H1 (cell line): ENCODE measurements around the gene SMARCB1. TPM values are rescaled to one million over a fixed set of nuclear protein-coding genes. Genes with fewer than 3 reads are reported as not detected.

Experiments
- CTCF ChIA-PET: fragments of 300-600 bp; sonication (Branson Sonifier 250); formaldehyde crosslinking; loops from one replicate; lab custom pipeline; 2021; ENCODE audit not compliant: partially characterized antibody; lab: Charles Lee
- POLR2A ChIA-PET: fragments of 300-600 bp; sonication (Branson Sonifier 250); formaldehyde crosslinking; loops from one replicate; lab custom pipeline; 2021; ENCODE audit warnings: inconsistent platforms; ENCODE audit not compliant: partially characterized antibody; lab: Charles Lee
- DNase-seq, 2 experiments: peaks; one replicate each; pipeline versions ENCODE4 v3.0.0 to v3.0.0-alpha.2; 2010 to 2022; ENCODE audit warnings: low spot score in 2 of 2, low read depth in 1 of 2, mixed read lengths in 1 of 2
- FAIRE-seq: peaks from 2 replicates; lab custom pipeline; 2011; peaks lifted over from hg19 to GRCh38; lab: Jason Lieb, UNC
- H2AFZ ChIP-seq: 2 replicates; pipeline ENCODE4 v1.8.1; 2012; ENCODE audit warnings: low read length, inconsistent platforms
- H2AK5ac ChIP-seq: 2 replicates; pipeline ENCODE4 v1.6.1; 2013; ENCODE audit warnings: low read depth, low read length
- H2BK120ac ChIP-seq: replicated peaks from 2 replicates; pipeline ENCODE3; 2013; ENCODE audit warnings: low read depth, low read length, inconsistent platforms
- H2BK12ac ChIP-seq: 2 replicates; pipeline ENCODE4 v1.6.1; 2013; ENCODE audit warnings: low read depth, low read length
- H2BK15ac ChIP-seq: 2 replicates; pipeline ENCODE4 v1.6.1; 2013; ENCODE audit warnings: low read length
- H2BK20ac ChIP-seq: 2 replicates; pipeline ENCODE4 v1.6.1; 2013; ENCODE audit warnings: low read length
- H2BK5ac ChIP-seq: 2 replicates; pipeline ENCODE4 v1.6.1; 2013; ENCODE audit warnings: low read depth, low read length
- H3K14ac ChIP-seq: 2 replicates; pipeline ENCODE4 v1.6.1; 2013; ENCODE audit warnings: inconsistent platforms; ENCODE audit not compliant: insufficient read length
- H3K18ac ChIP-seq: 2 replicates; pipeline ENCODE4 v1.6.1; 2013; ENCODE audit warnings: low read length; ENCODE audit errors: extremely low read depth
- H3K23ac ChIP-seq: 2 replicates; pipeline ENCODE4 v1.6.1; 2013; ENCODE audit warnings: inconsistent platforms; ENCODE audit not compliant: insufficient read length
- H3K23me2 ChIP-seq: 2 replicates; pipeline ENCODE4 v1.6.1; 2013; ENCODE audit warnings: low read depth, low read length
- H3K27ac ChIP-seq: 2 replicates; pipeline ENCODE4 v1.6.1; 2011; ENCODE audit warnings: low read depth, low read length, inconsistent platforms
- H3K27me3 ChIP-seq, 4 experiments: replicated peaks in 1 of 4; 1 replicate in 1 of 4; 2 replicates in 3 of 4; pipeline versions ENCODE4 v1.6.1 to v1.8.1; 2011 to 2013; ENCODE audit warnings: low read length in 3 of 4, mild to moderate bottlenecking in 3 of 4, inconsistent platforms in 2 of 4, mixed read lengths in 2 of 4, moderate library complexity in 1 of 4; ENCODE audit not compliant: control insufficient read depth in 3 of 4, insufficient read depth in 3 of 4; ENCODE audit errors: extremely low read depth in 1 of 4
- H3K36me3 ChIP-seq, 4 experiments: 2 replicates each; pipeline versions ENCODE4 v1.6.1 to v1.8.1; 2011 to 2013; ENCODE audit warnings: mild to moderate bottlenecking in 4 of 4, low read length in 3 of 4, moderate library complexity in 2 of 4, control low read depth in 1 of 4, inconsistent platforms in 1 of 4; ENCODE audit not compliant: insufficient read depth in 4 of 4, control insufficient read depth in 2 of 4
- H3K4ac ChIP-seq: replicated peaks from 2 replicates; pipeline ENCODE3; 2013; ENCODE audit warnings: low read length, low read depth, mixed read lengths, inconsistent platforms; ENCODE audit not compliant: insufficient read length
- H3K4me1 ChIP-seq, 4 experiments: replicated peaks in 1 of 4; 1 replicate in 1 of 4; 2 replicates in 3 of 4; pipeline versions ENCODE4 v1.6.1 to v1.8.1; 2011 to 2013; ENCODE audit warnings: low read length in 3 of 4, inconsistent platforms in 2 of 4, mixed read lengths in 1 of 4; ENCODE audit not compliant: insufficient read depth in 4 of 4, control insufficient read depth in 3 of 4
- H3K4me2 ChIP-seq, 2 experiments: 2 replicates each; pipeline versions ENCODE4 v1.6.1 to v1.8.1; 2011 to 2013; ENCODE audit warnings: low read depth in 2 of 2, low read length in 2 of 2, control low read depth in 1 of 2, inconsistent platforms in 1 of 2, mild to moderate bottlenecking in 1 of 2; ENCODE audit not compliant: insufficient read depth in 1 of 2
- H3K4me3 ChIP-seq, 4 experiments: fragments of 200-600, 300-600 bp in 1 of 4; sonication (generic), shearing (Covaris generic), sonication (Bioruptor Twin) in 1 of 4; 2 replicates each; pipeline versions ENCODE4 v1.5.1 to v1.8.1; 2011 to 2016; ENCODE audit warnings: low read length in 4 of 4, low read depth in 3 of 4, control low read depth in 2 of 4, inconsistent platforms in 2 of 4, mild to moderate bottlenecking in 2 of 4, mixed read lengths in 1 of 4, moderate library complexity in 1 of 4; ENCODE audit not compliant: insufficient read depth in 2 of 4; ENCODE audit errors: extremely low read depth in 1 of 4
- H3K56ac ChIP-seq: replicated peaks from 2 replicates; pipeline ENCODE3; 2013; ENCODE audit warnings: low read depth, mild to moderate bottlenecking, mixed read lengths, low read length, inconsistent platforms; ENCODE audit not compliant: insufficient read length
- H3K79me1 ChIP-seq: 2 replicates; pipeline ENCODE4 v1.6.1; 2013; ENCODE audit warnings: low read depth, low read length, control low read depth
- H3K79me2 ChIP-seq, 2 experiments: 2 replicates each; pipeline versions ENCODE4 v1.6.1 to v1.8.1; 2012 to 2013; ENCODE audit warnings: low read length in 2 of 2, mild to moderate bottlenecking in 2 of 2, inconsistent platforms in 1 of 2; ENCODE audit not compliant: insufficient read depth in 2 of 2, control insufficient read depth in 1 of 2
- H3K9ac ChIP-seq, 4 experiments: replicated peaks in 1 of 4; 1 replicate in 1 of 4; 2 replicates in 3 of 4; pipeline versions ENCODE4 v1.6.1 to v1.8.1; 2011 to 2013; ENCODE audit warnings: low read depth in 3 of 4, low read length in 3 of 4, control low read depth in 2 of 4, mild to moderate bottlenecking in 2 of 4, moderate library complexity in 2 of 4, inconsistent platforms in 1 of 4; ENCODE audit errors: extremely low read depth in 1 of 4
- H3K9me3 ChIP-seq, 2 experiments: 2 replicates each; pipeline versions ENCODE4 v1.6.1 to v1.8.1; 2012 to 2013; ENCODE audit warnings: mild to moderate bottlenecking in 2 of 2, moderate library complexity in 2 of 2, control low read depth in 1 of 2, inconsistent platforms in 1 of 2, low read depth in 1 of 2, low read length in 1 of 2, mixed read lengths in 1 of 2; ENCODE audit not compliant: insufficient read depth in 2 of 2
- H4K20me1 ChIP-seq, 2 experiments: replicated peaks in 1 of 2; 2 replicates each; pipeline versions ENCODE3 to v1.8.1; 2011 to 2013; ENCODE audit warnings: inconsistent platforms in 2 of 2, low read length in 2 of 2, mild to moderate bottlenecking in 1 of 2; ENCODE audit not compliant: insufficient read depth in 2 of 2, control insufficient read depth in 1 of 2
- H4K5ac ChIP-seq: 2 replicates; pipeline ENCODE4 v1.6.1; 2013; ENCODE audit warnings: low read length, low read depth, mixed read lengths, inconsistent platforms; ENCODE audit not compliant: insufficient read length
- H4K8ac ChIP-seq: 2 replicates; pipeline ENCODE4 v1.8.0; 2013; ENCODE audit warnings: mild to moderate bottlenecking, moderate library complexity, low read length, inconsistent platforms; ENCODE audit not compliant: insufficient read depth; ENCODE audit errors: extremely low read depth
- H4K91ac ChIP-seq: replicated peaks from 2 replicates; pipeline ENCODE3; 2013; ENCODE audit warnings: low read length, mixed read lengths, inconsistent platforms; ENCODE audit not compliant: insufficient read length
- CBX5 ChIP-seq: fragments of 300-800, 300-1000 bp; sonication (generic); IDR thresholded peaks from 2 replicates; pipeline ENCODE4 v1.7.1; 2016; ENCODE audit warnings: antibody characterized with exemption, low read length, low read depth
- CTBP2 ChIP-seq: IDR thresholded peaks from 2 replicates; pipeline ENCODE4 v1.7.0; 2011; ENCODE audit warnings: borderline replicate concordance, mild to moderate bottlenecking, moderate library complexity, mixed read lengths, low read length; ENCODE audit not compliant: insufficient read depth, insufficient read length
- FOSL1 ChIP-seq: IDR thresholded peaks from 2 replicates; pipeline ENCODE4 v1.6.1; 2011; ENCODE audit warnings: mild to moderate bottlenecking, low read depth, low read length, moderate library complexity; ENCODE audit not compliant: insufficient read depth
- POLR2A ChIP-seq, 2 experiments: IDR thresholded peaks; 1 replicate in 1 of 2; 2 replicates in 1 of 2; pipeline ENCODE4 v1.6.1; 2011; ENCODE audit warnings: low read depth in 2 of 2, low read length in 2 of 2, mild to moderate bottlenecking in 2 of 2; ENCODE audit errors: control extremely low read depth in 1 of 2
- RNF2 ChIP-seq: fragments of 200-900, 300-1000 bp; sonication (generic); IDR thresholded peaks from 2 replicates; pipeline ENCODE4 v1.7.1; 2016; ENCODE audit warnings: borderline replicate concordance, low read depth, mild to moderate bottlenecking, antibody characterized with exemption, low read length; ENCODE audit not compliant: poor library complexity, severe bottlenecking; ENCODE audit errors: missing control alignments
- SIX5 ChIP-seq: IDR thresholded peaks from 2 replicates; pipeline ENCODE4 v1.6.1; 2011; ENCODE audit warnings: mild to moderate bottlenecking, low read depth, low read length
- TBP ChIP-seq: IDR thresholded peaks from 2 replicates; pipeline ENCODE4 v1.6.1; 2011; ENCODE audit warnings: low read depth, low read length, improper control_type of control experiment
- TCF12 ChIP-seq: IDR thresholded peaks from 2 replicates; pipeline ENCODE4 v1.6.1; 2011; ENCODE audit warnings: low read depth, mild to moderate bottlenecking, low read length
- WGBS, 2 experiments: shearing (Covaris generic) in 1 of 2; methylation state at CpG; one replicate each; pipeline versions ENCODE4 v1.1.6 to v1.1.7; 2013 to 2015; ENCODE audit warnings: low lambda C conversion rate in 2 of 2, mixed read lengths in 2 of 2, inconsistent platforms in 1 of 2, low coverage in 1 of 2, missing lambda C conversion rate in 1 of 2; ENCODE audit not compliant: insufficient replicate concordance in 2 of 2, insufficient coverage in 1 of 2, insufficient read length in 1 of 2; ENCODE audit errors: extremely low coverage in 1 of 2, missing lambda C conversion rate in 1 of 2; 5-methylcytosine and 5-hydroxymethylcytosine counted together
- polyA plus RNA-seq, 7 experiments: library from polyadenylated mRNA; depleted of rRNA in 3 of 7; stranded (reverse) in 5 of 7; unstranded in 2 of 7; fragments of >200 nt in 5 of 7; fragments of 200-250 nt in 2 of 7; gene quantifications; 1 replicate in 5 of 7; 2 replicates in 1 of 7; 4 replicates in 1 of 7; pipeline versions ENCODE4 v1.2.1 to v1.2.3, GENCODE V29; 2011 to 2013; ENCODE audit warnings: missing spikeins in 2 of 7, mixed read lengths in 2 of 7
- total RNA-seq: library from RNA; stranded (reverse); fragmentation: NEBNext Ultra II Directional; extraction: Animal tissue kit (Norgen Biotek cat#: 25700); gene quantifications from 2 replicates; pipeline ENCODE4 v1.2.1, GENCODE V29; 2021
- TF ChIP-seq, protein P1 (sequence below): IDR thresholded peaks from 2 replicates; pipeline ENCODE4 v1.6.1; 2012; ENCODE audit warnings: inconsistent platforms

The SMARCB1 gene
- total and polyA plus RNA-seq, 2 of the 8 experiments (the other 6 are each of a cell fraction or from before 2014, with no cell fraction given), result 116 to 145 TPM

DNA sequence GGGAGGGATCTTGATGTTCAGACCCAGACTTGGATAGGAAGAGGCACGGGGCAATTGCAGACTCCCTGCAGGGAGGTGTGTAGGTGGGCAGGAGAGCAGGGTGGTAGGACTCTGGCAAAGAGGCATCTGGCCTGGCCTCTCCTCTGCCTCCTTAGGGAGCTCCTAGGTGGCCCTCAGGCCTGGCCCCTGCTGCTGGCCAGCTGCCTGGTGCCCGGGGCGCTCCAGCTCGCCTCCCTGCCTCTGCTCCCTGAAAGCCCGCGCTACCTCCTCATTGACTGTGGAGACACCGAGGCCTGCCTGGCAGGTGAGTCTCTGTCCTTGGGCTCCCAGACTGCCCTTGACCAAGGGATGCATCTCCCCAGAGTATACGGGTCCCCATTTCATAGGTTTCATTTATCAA lies 90.8 kb downstream of the SMARCB1 start:
- no peak overlapping the region for H3K4me2 ChIP-seq
- H4K91ac ChIP-seq, result no peak overlapping the region
- ChIA-PET CTCF (interaction anchor here (1.2 to 1.7 kb wide), 2 partner anchors 11 to 13 kb away, joined by 5 to 8 read pairs; no protein-coding TSS in a partner anchor), POLR2A (interaction anchor here (0.7 to 1.6 kb wide), 4 partner anchors 11 to 44 kb away, joined by 3 to 5 read pairs (median 3); partner anchors contain the start of gene MIF)
- H2BK5ac ChIP-seq, result no peak overlapping the region
- FAIRE-seq (no peak), DNase-seq (no peak)
- H3K36me3 ChIP-seq, result no peaks in the 10 kb centered on the region; a peak in 2 of 8 replicates
- H3K4ac ChIP-seq, result no peak overlapping the region
- H3K79me1 ChIP-seq, result no peaks in the 10 kb centered on the region
- H4K20me1 ChIP-seq, result no peaks in the 10 kb centered on the region
- no peak overlapping the region for H2AK5ac ChIP-seq
- H3K27me3 ChIP-seq, result no peaks in the 10 kb centered on the region
- no peak overlapping the region for H4K5ac ChIP-seq
- no peak overlapping the region for H2BK120ac ChIP-seq
- no peak overlapping the region for H3K56ac ChIP-seq
- no peak overlapping the region for H2BK15ac ChIP-seq
- no peaks in the 10 kb centered on the region for H3K23me2 ChIP-seq
- no peak overlapping the region for H2BK20ac ChIP-seq
- H3K14ac ChIP-seq, result no peak overlapping the region
- H3K4me1 ChIP-seq, result no peaks in the 10 kb centered on the region
- H3K9me3 ChIP-seq, result no peaks in the 10 kb centered on the region
- no peak overlapping the region for H3K23ac ChIP-seq
- H3K18ac ChIP-seq, result no peak overlapping the region
- H3K4me3 ChIP-seq, result no peak overlapping the region
- no peak overlapping the region for H3K9ac ChIP-seq
- H2BK12ac ChIP-seq, result no peak overlapping the region
- TF ChIP-seq POLR2A (IDR thresholded peaks at IDR 0.05; ENCODE audit: control extremely low read depth in 1 of 2, low read depth in 2 of 2, low read length in 2 of 2) (no peak), TBP (no peak), CTBP2 (no peak), FOSL1 (no peak), CBX5 (no peak), RNF2 (no peak), TCF12 (no peak), SIX5 (no peak)
- TF ChIP-seq, protein P1, sequence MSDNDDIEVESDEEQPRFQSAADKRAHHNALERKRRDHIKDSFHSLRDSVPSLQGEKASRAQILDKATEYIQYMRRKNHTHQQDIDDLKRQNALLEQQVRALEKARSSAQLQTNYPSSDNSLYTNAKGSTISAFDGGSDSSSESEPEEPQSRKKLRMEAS, result no peak
- H4K8ac ChIP-seq, result no peak overlapping the region
- H2AFZ ChIP-seq, result no peak overlapping the region
- H3K27ac ChIP-seq, result no peak overlapping the region
- no peaks in the 10 kb centered on the region for H3K79me2 ChIP-seq
- 96% methylated on average over 8 of the region's 8 CpGs; no CpG with 5 or more reads in 1 of the 2 experiments for WGBS, 2 experiments
